Glutamatergic neuron (in vitro differentiated cells): ENCODE results near the gene ABCB6. TPM values are rescaled to one million over a fixed set of nuclear protein-coding genes. Genes with fewer than 3 reads are reported as not detected.
"Not testable (repeated sequence)": the region's sequence is repeated elsewhere in the genome, so short reads cannot be mapped to it uniquely, and the experiment has no call there.

Source experiments
- DNase-seq: peaks from one replicate; pipeline ENCODE4 v3.0.0; 2022
- H3K27ac Mint-ChIP-seq: one replicate; pipeline ENCODE4 v1.8.0; 2020; ENCODE audit warnings: mild to moderate bottlenecking, mixed read lengths, inconsistent platforms; ENCODE audit not compliant: unreplicated experiment
- H3K27me3 Mint-ChIP-seq: one replicate; pipeline ENCODE4 v1.8.0; 2020; ENCODE audit warnings: mild to moderate bottlenecking, moderate library complexity, mixed read lengths, inconsistent platforms; ENCODE audit not compliant: unreplicated experiment
- H3K36me3 Mint-ChIP-seq: one replicate; pipeline ENCODE4 v1.8.0; 2020; ENCODE audit warnings: mild to moderate bottlenecking, mixed read lengths, inconsistent platforms; ENCODE audit not compliant: unreplicated experiment
- H3K4me1 Mint-ChIP-seq: one replicate; pipeline ENCODE4 v1.8.0; 2020; ENCODE audit warnings: mild to moderate bottlenecking, low read depth, mixed read lengths, inconsistent platforms; ENCODE audit not compliant: unreplicated experiment
- H3K4me3 Mint-ChIP-seq: one replicate; pipeline ENCODE4 v1.8.0; 2020; ENCODE audit warnings: mild to moderate bottlenecking, mixed read lengths, inconsistent platforms; ENCODE audit not compliant: unreplicated experiment
- H3K9me3 Mint-ChIP-seq: one replicate; pipeline ENCODE4 v1.8.0; 2020; ENCODE audit warnings: mild to moderate bottlenecking, moderate library complexity, mixed read lengths, inconsistent platforms; ENCODE audit not compliant: unreplicated experiment
- CTCF ChIP-seq: fragments of 200-600 bp; sonication (generic); IDR thresholded peaks from one replicate; pipeline ENCODE4 v1.5.0; 2021; ENCODE audit not compliant: partially characterized antibody, unreplicated experiment
- total RNA-seq: library from RNA; stranded (reverse); fragmentation: NEBNext Ultra II Directional; extraction: Animal tissue kit (Norgen Biotek cat#: 25700); gene quantifications from one replicate; pipeline ENCODE4 v1.2.1, GENCODE V29; 2021; ENCODE audit not compliant: unreplicated experiment

The ABCB6 gene
- total RNA-seq, 1 donor from 2014 or later = 49.4 TPM

- no peak for DNase-seq
- peaks cover 5% of the 10 kb centered on the region for H3K4me1 Mint-ChIP-seq
- H3K9me3 Mint-ChIP-seq = peaks cover 12% of the 10 kb centered on the region
- H3K36me3 Mint-ChIP-seq = no peaks in the 10 kb centered on the region
- no peak overlapping the region for H3K4me3 Mint-ChIP-seq
- TF ChIP-seq CTCF = no peak
- no peaks in the 10 kb centered on the region for H3K27me3 Mint-ChIP-seq
- no peak overlapping the region for H3K27ac Mint-ChIP-seq
Observed at GRCh38 chr2:219204425-219205164, 14.2 kb downstream of the ABCB6 start.

- not testable (repeated sequence) for H3K4me3 Mint-ChIP-seq, H3K27me3 Mint-ChIP-seq, DNase-seq, H3K27ac Mint-ChIP-seq, H3K36me3 Mint-ChIP-seq, H3K4me1 Mint-ChIP-seq
- peaks cover 10% of the 10 kb centered on the region for H3K9me3 Mint-ChIP-seq
Observed at GRCh38 chr2:219201331-219201730, 17.4 kb downstream of the ABCB6 start.

DNA sequence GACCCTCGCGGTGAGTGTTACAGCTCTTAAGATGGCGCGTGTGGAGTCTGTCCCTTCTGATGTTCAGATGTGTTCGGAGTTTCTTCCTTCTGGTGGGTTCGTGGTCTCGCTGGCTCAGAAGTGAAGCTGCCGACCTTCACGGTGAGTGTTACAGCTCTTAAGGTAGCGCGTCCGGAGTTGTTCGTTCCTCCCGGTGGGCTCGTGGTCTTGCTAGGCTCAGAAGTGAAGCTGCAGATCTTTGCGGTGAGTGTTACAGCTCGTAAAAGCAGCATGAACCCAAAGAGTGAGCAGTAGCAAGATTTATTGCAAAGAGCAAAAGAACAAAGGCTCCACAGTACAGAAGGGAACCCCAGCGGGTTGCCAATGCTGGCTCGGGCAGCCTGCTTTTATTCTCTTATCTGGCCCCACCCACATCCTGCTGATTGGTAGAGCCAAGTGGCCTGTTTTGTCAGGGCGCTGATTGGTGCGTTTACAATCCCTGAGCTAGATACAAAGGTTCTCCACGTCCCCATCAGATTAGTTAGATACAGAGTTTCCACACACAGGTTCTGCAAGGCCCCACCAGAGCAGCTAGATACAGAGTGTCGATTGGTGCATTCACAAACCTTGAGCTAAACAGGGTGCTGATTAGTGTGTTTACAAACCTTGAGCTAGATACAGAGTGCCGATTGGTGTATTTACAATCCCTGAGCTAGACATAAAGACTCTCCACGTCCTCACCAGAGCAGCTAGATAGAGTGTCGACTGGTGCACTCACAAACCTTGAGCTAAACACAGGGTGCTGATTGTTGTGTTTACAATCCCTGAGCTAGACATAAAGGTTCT lies 18.0 kb downstream of the ABCB6 start:
- not testable (repeated sequence) for H3K9me3 Mint-ChIP-seq, H3K27ac Mint-ChIP-seq, H3K27me3 Mint-ChIP-seq, H3K4me3 Mint-ChIP-seq, H3K36me3 Mint-ChIP-seq, H3K4me1 Mint-ChIP-seq, DNase-seq

GRCh38 chr2:219199470-219200211 lies 19.1 kb downstream of the ABCB6 start:
- Mint-ChIP-seq H3K27me3 (no peaks in the 10 kb centered on the region), H3K9me3 (peaks cover 5% of the 10 kb centered on the region), H3K27ac (peak overlapping the region; percentile 1), H3K4me3 (peak overlapping the region; percentile 9), H3K4me1 (peaks cover 5% of the 10 kb centered on the region), H3K36me3 (no peaks in the 10 kb centered on the region)
- TF ChIP-seq CTCF = no peak
- DNase-seq = no peak

- Mint-ChIP-seq H3K36me3 (no peaks in the 10 kb centered on the region), H3K4me1 (peaks cover 5% of the 10 kb centered on the region), H3K9me3 (peaks cover 5% of the 10 kb centered on the region), H3K4me3 (no peak overlapping the region), H3K27ac (peak overlapping the region; percentile 1), H3K27me3 (no peaks in the 10 kb centered on the region)
- no peak for TF ChIP-seq CTCF
- no peak for DNase-seq
Observed at GRCh38 chr2:219198974-219199373, 19.8 kb downstream of the ABCB6 start.
